Gastroesophageal sphincter (tissue), 3 donors: Measurements from ENCODE around the gene CRYBG1.

Experiments
- EP300 ChIP-seq: sonication (generic); formaldehyde crosslinking; IDR thresholded peaks from one replicate; pipeline ENCODE4 v1.6.1; 2017; ENCODE audit warnings: antibody characterized with exemption, mild to moderate bottlenecking
- POLR2A ChIP-seq, 2 donors: fragments of 450-650 bp; IDR thresholded peaks; one replicate each; pipeline ENCODE4 v1.6.1; 2017; ENCODE audit warnings: antibody characterized with exemption in 2 of 2, mild to moderate bottlenecking in 2 of 2, moderate library complexity in 1 of 2
- POLR2AphosphoS5 ChIP-seq: sonication (generic); formaldehyde crosslinking; IDR thresholded peaks from one replicate; pipeline ENCODE4 v1.6.1; 2017; ENCODE audit warnings: antibody characterized with exemption
- TF ChIP-seq, protein P1 (sequence below), 4 experiments: fragments of 200-600 bp in 2 of 4; fragments of 450-650 bp in 2 of 4; sonication (generic) in 1 of 4; IDR thresholded peaks; one replicate each; pipeline ENCODE4 v1.5.1; 2017 to 2019; ENCODE audit warnings: antibody characterized with exemption in 4 of 4, mild to moderate bottlenecking in 2 of 4, moderate library complexity in 2 of 4

- TF ChIP-seq, protein P1, sequence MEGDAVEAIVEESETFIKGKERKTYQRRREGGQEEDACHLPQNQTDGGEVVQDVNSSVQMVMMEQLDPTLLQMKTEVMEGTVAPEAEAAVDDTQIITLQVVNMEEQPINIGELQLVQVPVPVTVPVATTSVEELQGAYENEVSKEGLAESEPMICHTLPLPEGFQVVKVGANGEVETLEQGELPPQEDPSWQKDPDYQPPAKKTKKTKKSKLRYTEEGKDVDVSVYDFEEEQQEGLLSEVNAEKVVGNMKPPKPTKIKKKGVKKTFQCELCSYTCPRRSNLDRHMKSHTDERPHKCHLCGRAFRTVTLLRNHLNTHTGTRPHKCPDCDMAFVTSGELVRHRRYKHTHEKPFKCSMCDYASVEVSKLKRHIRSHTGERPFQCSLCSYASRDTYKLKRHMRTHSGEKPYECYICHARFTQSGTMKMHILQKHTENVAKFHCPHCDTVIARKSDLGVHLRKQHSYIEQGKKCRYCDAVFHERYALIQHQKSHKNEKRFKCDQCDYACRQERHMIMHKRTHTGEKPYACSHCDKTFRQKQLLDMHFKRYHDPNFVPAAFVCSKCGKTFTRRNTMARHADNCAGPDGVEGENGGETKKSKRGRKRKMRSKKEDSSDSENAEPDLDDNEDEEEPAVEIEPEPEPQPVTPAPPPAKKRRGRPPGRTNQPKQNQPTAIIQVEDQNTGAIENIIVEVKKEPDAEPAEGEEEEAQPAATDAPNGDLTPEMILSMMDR (IDR thresholded peaks at IDR 0.05) = no peak
- TF ChIP-seq POLR2A (IDR thresholded peaks at IDR 0.05) (no peak), POLR2AphosphoS5 (no peak), EP300 (no peak)
Observed at GRCh38 chr6:106549521-106549920, 189.0 kb downstream of the CRYBG1 start.
